NCI-H1105 treated with DMSO at 0.1 percent for 48 hours (cell line): ENCODE data around the gene WDR4.
"Not testable (repeated sequence)": the region's sequence is repeated elsewhere in the genome, so short reads cannot be mapped to it uniquely, and the experiment has no call there.

Source experiments
- DNase-seq: peaks from one replicate; lab custom pipeline; 2025; lab: John Stamatoyannopoulos, UW

WDR4 gene

GRCh38 chr21:42878678-42878992 is 704 bp downstream of the WDR4 start:
- DNase-seq: no peak

- DNase-seq: not testable (repeated sequence)
Measured at GRCh38 chr21:42875811-42876210, 3.5 kb downstream of the WDR4 start.

GRCh38 chr21:42873096-42873495 is 6.2 kb downstream of the WDR4 start:
- DNase-seq: no peak

- DNase-seq: no peak
Measured at GRCh38 chr21:42868196-42868595, 11.1 kb downstream of the WDR4 start.

GRCh38 chr21:42865776-42866160 is 13.6 kb downstream of the WDR4 start:
- DNase-seq: peak; percentile 93

- DNase-seq: peak; percentile 69
Measured at GRCh38 chr21:42864815-42865775, 14.2 kb downstream of the WDR4 start.

- DNase-seq: no peak
Measured at GRCh38 chr21:42864286-42864685, 15.1 kb downstream of the WDR4 start.

GRCh38 chr21:42863504-42863870 is 15.9 kb downstream of the WDR4 start:
- DNase-seq: no peak

GRCh38 chr21:42862774-42863503 is 16.4 kb downstream of the WDR4 start:
- DNase-seq: peak; percentile 55

- DNase-seq: no peak
Measured at GRCh38 chr21:42861848-42862400, 17.4 kb downstream of the WDR4 start.

- DNase-seq: no peak
Measured at GRCh38 chr21:42861311-42861847, 18.0 kb downstream of the WDR4 start.

GRCh38 chr21:42860345-42860744 is 19.0 kb downstream of the WDR4 start:
- DNase-seq: no peak

GRCh38 chr21:42859891-42860230 is 19.5 kb downstream of the WDR4 start:
- no peak for DNase-seq

- DNase-seq: no peak
Measured at GRCh38 chr21:42858957-42859890, 20.1 kb downstream of the WDR4 start.

GRCh38 chr21:42858185-42858847 is 21.0 kb downstream of the WDR4 start:
- DNase-seq: no peak

GRCh38 chr21:42857216-42857615 is 22.1 kb downstream of the WDR4 start:
- no peak for DNase-seq

- no peak for DNase-seq
Measured at GRCh38 chr21:42855937-42856335, 23.4 kb downstream of the WDR4 start.

GRCh38 chr21:42855171-42855936 is 24.0 kb downstream of the WDR4 start:
- DNase-seq: no peak

- no peak for DNase-seq
Measured at GRCh38 chr21:42854246-42855010, 24.9 kb downstream of the WDR4 start.

- no peak for DNase-seq
Measured at GRCh38 chr21:42853621-42854020, 25.7 kb downstream of the WDR4 start.
